ENCODE results near the gene GRAMD2B.
A peak's percentile ranks its signal among the peaks of the same experiment; 100 is the strongest.

GRAMD2B gene

GRCh38 chr5:126513302-126513701 is 90.1 kb downstream of the GRAMD2B start:
- DNase-seq (ENCODE audit: low read depth), result no peak

GRCh38 chr5:126513703-126514102 is 90.5 kb downstream of the GRAMD2B start:
- DNase-seq (ENCODE audit: low read depth), result no peak

- peak; percentile 59 for DNase-seq (ENCODE audit: low read depth)
These were observed 90.9 kb downstream of the GRAMD2B start for GRCh38 chr5:126514131-126514557.

GRCh38 chr5:126514558-126515141 is 91.4 kb downstream of the GRAMD2B start:
- DNase-seq (ENCODE audit: low read depth), result no peak

GRCh38 chr5:126515337-126515736 is 92.1 kb downstream of the GRAMD2B start:
- no peak for DNase-seq (ENCODE audit: low read depth)

GRCh38 chr5:126516133-126516532 is 92.9 kb downstream of the GRAMD2B start:
- no peak for DNase-seq (ENCODE audit: low read depth)

GRCh38 chr5:126516852-126517251 is 93.6 kb downstream of the GRAMD2B start:
- DNase-seq (ENCODE audit: low read depth), result no peak

- peak; percentile 81 for DNase-seq (ENCODE audit: low read depth)
These were observed 96.0 kb downstream of the GRAMD2B start for GRCh38 chr5:126519223-126519622.

GRCh38 chr5:126519637-126520592 is 96.7 kb downstream of the GRAMD2B start:
- DNase-seq (ENCODE audit: low read depth), result peak; percentile 84

GRCh38 chr5:126520593-126520953 is 97.4 kb downstream of the GRAMD2B start:
- DNase-seq (ENCODE audit: low read depth), result no peak

GRCh38 chr5:126521130-126521529 is 97.9 kb downstream of the GRAMD2B start:
- DNase-seq (ENCODE audit: low read depth), result no peak

GRCh38 chr5:126523818-126524510 is 100.8 kb downstream of the GRAMD2B start:
- peak; percentile 45 for DNase-seq (ENCODE audit: low read depth)

- no peak for DNase-seq (ENCODE audit: low read depth)
These were observed 102.5 kb downstream of the GRAMD2B start for GRCh38 chr5:126525630-126526245.

GRCh38 chr5:126526493-126526892 is 103.3 kb downstream of the GRAMD2B start:
- DNase-seq (ENCODE audit: low read depth), result peak; percentile 58

GRCh38 chr5:126527158-126527557 is 103.9 kb downstream of the GRAMD2B start:
- DNase-seq (ENCODE audit: low read depth), result no peak

GRCh38 chr5:126527892-126528291 is 104.7 kb downstream of the GRAMD2B start:
- DNase-seq (ENCODE audit: low read depth), result peak; percentile 82

GRCh38 chr5:126531543-126532120 is 108.4 kb downstream of the GRAMD2B start:
- no peak for DNase-seq (ENCODE audit: low read depth)

- DNase-seq (ENCODE audit: low read depth), result no peak
These were observed 111.3 kb downstream of the GRAMD2B start for GRCh38 chr5:126534553-126534952.

- DNase-seq (ENCODE audit: low read depth), result no peak
These were observed 112.8 kb downstream of the GRAMD2B start for GRCh38 chr5:126535856-126536545.

- DNase-seq (ENCODE audit: low read depth), result no peak
These were observed 113.7 kb downstream of the GRAMD2B start for GRCh38 chr5:126536874-126537273.

- DNase-seq (ENCODE audit: low read depth), result no peak
These were observed 115.4 kb downstream of the GRAMD2B start for GRCh38 chr5:126538579-126538978.

Data from amniotic epithelial cell (primary cell).